Heart left ventricle (tissue), 16 donors: Measurements from ENCODE around the gene CPLANE2. TPM values are rescaled to one million over a fixed set of nuclear protein-coding genes. Genes with fewer than 3 reads are reported as not detected.

Source experiments
- ATAC-seq, 4 donors: fragments of 200-7000 bp; cut with Tn5 transposase; one replicate each; pipeline ENCODE4 v1.9.1; 2020 to 2022; ENCODE audit warnings: moderate library complexity in 4 of 4, mild to moderate bottlenecking in 3 of 4, moderate number of reproducible peaks in 1 of 4
- DNase-seq, 5 donors: peaks; one replicate each; pipeline ENCODE4 v3.0.0-alpha.2; 2020
- H3K27ac ChIP-seq, 12 donors: fragments of 200-600 bp; sonication (generic) in 4 of 12; one replicate each; pipeline versions ENCODE4 v1.5.0 to v1.8.0; 2016 to 2022; ENCODE audit warnings: mild to moderate bottlenecking in 2 of 12
- H3K27me3 ChIP-seq, 9 donors: fragments of 200-600 bp; sonication (generic) in 2 of 9; one replicate each; pipeline versions ENCODE4 v1.5.1 to v1.8.0; 2016 to 2022; ENCODE audit warnings: mild to moderate bottlenecking in 3 of 9
- H3K36me3 ChIP-seq, 9 donors: fragments of 200-600 bp; sonication (generic) in 2 of 9; one replicate each; pipeline versions ENCODE4 v1.5.0 to v1.8.0; 2018 to 2022; ENCODE audit warnings: mild to moderate bottlenecking in 2 of 9
- H3K4me1 ChIP-seq, 12 donors: fragments of 200-600 bp; sonication (generic) in 4 of 12; one replicate each; pipeline versions ENCODE4 v1.5.0 to v1.8.0; 2016 to 2022; ENCODE audit warnings: mild to moderate bottlenecking in 3 of 12
- H3K4me3 ChIP-seq, 12 donors: fragments of 200-600 bp; sonication (generic) in 4 of 12; one replicate each; pipeline versions ENCODE4 v1.5.0 to v1.8.0; 2017 to 2022; ENCODE audit warnings: mild to moderate bottlenecking in 9 of 12, moderate library complexity in 4 of 12
- H3K9me3 ChIP-seq, 12 donors: fragments of 200-600 bp; sonication (generic) in 4 of 12; one replicate each; pipeline versions ENCODE4 v1.5.0 to v1.8.0; 2016 to 2022; ENCODE audit warnings: mild to moderate bottlenecking in 1 of 12
- POLR2A ChIP-seq, 2 donors: fragments of 450-650 bp; IDR thresholded peaks; one replicate each; pipeline ENCODE4 v1.6.1; 2017; ENCODE audit warnings: antibody characterized with exemption in 2 of 2, mild to moderate bottlenecking in 2 of 2, moderate library complexity in 2 of 2
- WGBS, 4 donors: extraction: QIAGEN DNeasy Blood & Tissue Kit in 2 of 4; methylation state at CpG; one replicate each; pipeline versions ENCODE4 v1.1.5 to v1.1.7; 2013 to 2018; 5-methylcytosine and 5-hydroxymethylcytosine counted together
- intact Hi-C, 10 donors: fragments of 100-400 bp; cut with DNase I; formaldehyde crosslinking; loops; one replicate each; pipeline versions ENCODE4 v1.11.1 to v1.14.2; 2022
- polyA plus RNA-seq, 2 donors: library from polyadenylated mRNA; stranded (reverse); fragments of 200-250 nt; gene quantifications; one replicate each; pipeline ENCODE4 v1.2.3, GENCODE V29; 2013
- total RNA-seq, 9 donors: library from RNA; depleted of rRNA in 2 of 9; stranded (reverse); fragments of >200 nt in 2 of 9; fragmentation: NEBNext Ultra II Directional in 3 of 9; extraction: Animal tissue kit (Norgen Biotek cat#: 25700) in 3 of 9; gene quantifications; one replicate each; pipeline versions ENCODE4 v1.1.0 to v1.2.4, GENCODE V29; 2016 to 2023
- TF ChIP-seq, protein P1 (sequence below), 12 donors: fragments of 200-600 bp; sonication (generic) in 4 of 12; IDR thresholded peaks; one replicate each; pipeline versions ENCODE4 v1.5.0 to v1.8.0; 2018 to 2022; ENCODE audit warnings: antibody characterized with exemption in 12 of 12, mild to moderate bottlenecking in 5 of 12
- donor health status: ischemic (EF 13 %, LVEDD 7.1; RV severe dilation, severe dysfunction).
- donor health status: healthy with polysubstance abuse.
- donor health status: DM: no; HTN: yes; CAD: no.
- donor health status: DM: no; HTN: no; CAD: no.
- donor health status: ischemic (EF 25% LVEDD 6.9; RV normal size, moderate dysfunction).
- donor health status: ischemic (EF 25% LVEDD 5.7; RV mildly dilated, moderate dysfunction).
- donor health status: healthy.
- donor health status: DM: yes; HTN: yes; CAD: no.
- donor health status: ischemic (EF 35%, LVEDD 5.7; RV mildly dilated, moderate dysfunction).
- donor health status: nonischemic (EF 11% LVEDD 7.7; RV severe dilation, severe dysfunction).
- donor health status: DM: yes; HTN: yes; CAD: no.
- donor health status: PGD.
- donor health status: ischemic (EF 29% LVEDD 5.4; RV normal size, mild dysfunction).
- donor health status: nonischemic (EF 23%, LVEDD 6.1; RV moderate dilation, normal function).

Gene CPLANE2
- total and polyA plus RNA-seq, 11 donors = 3.6 to 9.9 (median 5.7) TPM

- Histone ChIP-seq H3K27ac (peak overlapping the region; percentile 45 to 92 (median 78)), H3K4me1 (peaks cover 13 to 78% (median 54%) of the 10 kb centered on the region in 12 donors), H3K4me3 (no peak overlapping the region), H3K36me3 (peaks cover 0 to 66% (median 51%) of the 10 kb centered on the region in 9 donors), H3K27me3 (no peaks in the 10 kb centered on the region), H3K9me3 (no peaks in the 10 kb centered on the region)
- ATAC-seq = peak in 3 of 4 donors; percentile 15 to 34 (median 28)
- WGBS, 4 donors = 71 to 81% (median 77%) methylated on average over 15 of the region's 15 CpGs
- TF ChIP-seq POLR2A (IDR thresholded peaks at IDR 0.05) = no peak
- TF ChIP-seq, protein P1, sequence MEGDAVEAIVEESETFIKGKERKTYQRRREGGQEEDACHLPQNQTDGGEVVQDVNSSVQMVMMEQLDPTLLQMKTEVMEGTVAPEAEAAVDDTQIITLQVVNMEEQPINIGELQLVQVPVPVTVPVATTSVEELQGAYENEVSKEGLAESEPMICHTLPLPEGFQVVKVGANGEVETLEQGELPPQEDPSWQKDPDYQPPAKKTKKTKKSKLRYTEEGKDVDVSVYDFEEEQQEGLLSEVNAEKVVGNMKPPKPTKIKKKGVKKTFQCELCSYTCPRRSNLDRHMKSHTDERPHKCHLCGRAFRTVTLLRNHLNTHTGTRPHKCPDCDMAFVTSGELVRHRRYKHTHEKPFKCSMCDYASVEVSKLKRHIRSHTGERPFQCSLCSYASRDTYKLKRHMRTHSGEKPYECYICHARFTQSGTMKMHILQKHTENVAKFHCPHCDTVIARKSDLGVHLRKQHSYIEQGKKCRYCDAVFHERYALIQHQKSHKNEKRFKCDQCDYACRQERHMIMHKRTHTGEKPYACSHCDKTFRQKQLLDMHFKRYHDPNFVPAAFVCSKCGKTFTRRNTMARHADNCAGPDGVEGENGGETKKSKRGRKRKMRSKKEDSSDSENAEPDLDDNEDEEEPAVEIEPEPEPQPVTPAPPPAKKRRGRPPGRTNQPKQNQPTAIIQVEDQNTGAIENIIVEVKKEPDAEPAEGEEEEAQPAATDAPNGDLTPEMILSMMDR (IDR thresholded peaks at IDR 0.05) = no peak
- intact Hi-C loops = no loop called here
- no peak for DNase-seq
Measured at GRCh38 chr1:16250524-16251251, 13.7 kb upstream of the CPLANE2 start.

DNA sequence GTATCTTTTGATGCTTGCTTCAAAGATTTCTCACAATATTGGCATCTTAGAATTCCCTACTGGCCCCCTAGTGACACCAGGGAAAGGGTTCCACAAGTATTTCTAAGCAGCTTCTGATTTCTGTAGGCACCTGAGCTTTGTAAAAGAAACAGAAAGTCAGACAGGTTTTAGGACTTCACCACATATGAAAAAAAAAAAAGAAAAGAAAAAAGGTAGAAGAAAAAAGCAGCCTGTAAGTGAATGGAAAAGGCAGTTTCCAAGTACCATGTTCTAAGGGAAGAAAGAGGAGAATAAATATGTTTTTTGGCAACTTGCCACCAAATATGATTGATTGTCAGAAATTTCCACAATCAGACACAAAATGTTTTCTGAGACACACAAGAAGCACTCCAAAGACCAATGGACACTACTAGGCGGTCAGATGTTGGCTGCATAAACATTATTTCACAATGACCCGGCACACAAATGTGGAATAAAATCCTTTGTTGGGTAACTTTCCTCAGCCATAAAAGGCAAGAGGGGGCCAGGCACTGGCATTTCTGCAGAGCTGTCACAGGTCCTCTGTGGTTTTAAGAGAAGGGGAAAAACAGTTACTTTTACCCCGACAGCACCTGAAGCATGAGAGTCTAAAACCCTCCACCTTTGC is 12.7 kb upstream of the CPLANE2 start:
- peaks cover 13 to 71% (median 50%) of the 10 kb centered on the region in 12 donors for H3K4me1 ChIP-seq
- peak in 2 of 4 donors; percentile 21 to 28 for ATAC-seq
- H3K36me3 ChIP-seq = peaks cover 0 to 58% (median 41%) of the 10 kb centered on the region in 9 donors
- TF ChIP-seq POLR2A (IDR thresholded peaks at IDR 0.05) = no peak
- TF ChIP-seq, protein P1 (IDR thresholded peaks at IDR 0.05) = no peak
- no peaks in the 10 kb centered on the region for H3K27me3 ChIP-seq
- no peak for DNase-seq
- H3K4me3 ChIP-seq = no peak overlapping the region
- peak overlapping the region; percentile 45 to 92 (median 78) for H3K27ac ChIP-seq
- intact Hi-C loops = loop anchor here in 8 of 10 donors (2.0 to 10.0 kb wide), 8 partner anchors 42 to 172 kb away; partner anchors contain the start of gene FBXO42 (in 7 of the 8)
- H3K9me3 ChIP-seq = no peaks in the 10 kb centered on the region
- WGBS, 4 donors = 64 to 80% (median 72%) methylated on average over 3 of the region's 3 CpGs

DNA sequence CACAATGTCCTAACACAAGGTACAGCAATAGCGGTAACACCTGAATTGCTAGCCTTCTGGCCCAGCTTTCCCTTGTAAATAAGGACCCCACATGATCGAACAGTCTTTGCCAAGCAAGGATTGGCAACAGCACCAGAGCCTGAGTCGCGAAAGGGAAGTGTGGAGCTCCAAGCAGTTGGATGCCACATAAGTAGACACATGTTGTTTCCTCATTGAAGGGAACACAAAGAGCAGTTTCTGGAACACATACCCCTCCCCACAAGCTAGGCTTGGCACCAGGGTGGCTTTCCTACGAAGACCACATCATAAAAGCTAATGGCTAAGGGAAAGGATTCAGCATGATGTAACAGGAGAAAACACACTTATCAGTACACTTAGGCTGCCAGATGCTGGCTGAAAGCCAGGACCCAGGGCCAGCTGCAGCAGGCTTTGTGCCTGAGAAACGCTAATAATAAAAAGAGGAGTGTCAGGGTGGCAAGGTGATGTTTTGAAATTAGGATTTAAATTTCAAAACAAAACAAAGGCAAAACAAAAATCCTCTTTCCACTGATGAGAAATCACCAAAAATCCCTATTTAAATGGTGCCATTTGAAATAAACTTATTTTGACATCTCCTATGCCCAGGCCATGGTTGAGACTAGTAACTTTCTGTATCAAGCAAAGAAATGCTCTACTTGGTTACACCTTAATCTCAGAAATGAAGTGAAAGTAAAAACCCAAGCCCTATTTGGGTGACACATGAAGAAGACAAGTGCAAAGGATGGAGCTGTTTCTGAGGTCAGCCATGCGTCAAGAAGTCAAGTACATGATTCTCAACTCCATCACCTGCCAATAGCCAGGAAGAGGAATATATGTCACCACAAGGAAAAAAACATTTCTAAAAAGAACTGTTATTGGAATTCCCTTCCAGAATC is 11.9 kb upstream of the CPLANE2 start:
- TF ChIP-seq, protein P1 (IDR thresholded peaks at IDR 0.05) = no peak
- TF ChIP-seq POLR2A (IDR thresholded peaks at IDR 0.05) = peak in 1 of 2 donors; percentile 23
- DNase-seq (peak; percentile 75 to 89 (median 87)), ATAC-seq (peak; percentile 75 to 83 (median 81))
- Histone ChIP-seq H3K27ac (peak overlapping the region; percentile 45 to 92 (median 78)), H3K9me3 (no peaks in the 10 kb centered on the region), H3K27me3 (no peaks in the 10 kb centered on the region), H3K4me1 (peaks cover 13 to 66% (median 47%) of the 10 kb centered on the region in 12 donors), H3K36me3 (peaks cover 0 to 55% (median 34%) of the 10 kb centered on the region in 9 donors), H3K4me3 (no peak overlapping the region)
- WGBS, 4 donors = 16 to 22% (median 21%) methylated on average over 7 of the region's 7 CpGs
- intact Hi-C loops = loop anchor here in 8 of 10 donors (2.0 to 10.0 kb wide), 8 partner anchors 42 to 172 kb away; partner anchors contain the start of gene FBXO42 (in 7 of the 8)
